Activated CD4-positive, alpha-beta T cell treated with anti-CD3 and anti-CD28 coated beads for 1 hour (primary cell): ENCODE results near the gene XXYLT1.

ENCODE experiments used
- DNase-seq: peaks from one replicate; pipeline ENCODE4 v3.0.0-alpha.2; 2020

The XXYLT1 gene

GRCh38 chr3:195182470-195182795, 88.5 kb downstream of the XXYLT1 start:
- no peak for DNase-seq

GRCh38 chr3:195181741-195182469, 89.1 kb downstream of the XXYLT1 start:
- DNase-seq = no peak

GRCh38 chr3:195181113-195181498, 89.9 kb downstream of the XXYLT1 start:
- no peak for DNase-seq

GRCh38 chr3:195180490-195181112, 90.4 kb downstream of the XXYLT1 start:
- DNase-seq = no peak

GRCh38 chr3:195179776-195180489, 91.0 kb downstream of the XXYLT1 start:
- DNase-seq = no peak

- DNase-seq = no peak
Observed at GRCh38 chr3:195178124-195178910, 92.6 kb downstream of the XXYLT1 start.

- DNase-seq = no peak
Observed at GRCh38 chr3:195177422-195178123, 93.4 kb downstream of the XXYLT1 start.

- DNase-seq = no peak
Observed at GRCh38 chr3:195176776-195177175, 94.2 kb downstream of the XXYLT1 start.

GRCh38 chr3:195175476-195176337, 95.3 kb downstream of the XXYLT1 start:
- no peak for DNase-seq

- DNase-seq = no peak
Observed at GRCh38 chr3:195175076-195175475, 95.9 kb downstream of the XXYLT1 start.

- no peak for DNase-seq
Observed at GRCh38 chr3:195173657-195174056, 97.3 kb downstream of the XXYLT1 start.

- DNase-seq = no peak
Observed at GRCh38 chr3:195172896-195173295, 98.1 kb downstream of the XXYLT1 start.

- DNase-seq = no peak
Observed at GRCh38 chr3:195172039-195172684, 98.8 kb downstream of the XXYLT1 start.

- DNase-seq = no peak
Observed at GRCh38 chr3:195171093-195171873, 99.7 kb downstream of the XXYLT1 start.

GRCh38 chr3:195170496-195170895, 100.5 kb downstream of the XXYLT1 start:
- no peak for DNase-seq

GRCh38 chr3:195169011-195169649, 101.8 kb downstream of the XXYLT1 start:
- DNase-seq = no peak

- DNase-seq = no peak
Observed at GRCh38 chr3:195168009-195168762, 102.8 kb downstream of the XXYLT1 start.

GRCh38 chr3:195165790-195166189, 105.2 kb downstream of the XXYLT1 start:
- no peak for DNase-seq

- DNase-seq = no peak
Observed at GRCh38 chr3:195165265-195165609, 105.7 kb downstream of the XXYLT1 start.
